Measurements from ENCODE around the gene ZFAND3. TPM values are rescaled to one million over a fixed set of nuclear protein-coding genes. Genes with fewer than 3 reads are reported as not detected.

Gene ZFAND3
- total and polyA plus RNA-seq, 2 experiments from 2014 or later: 36.5 to 50.0 TPM

GRCh38 chr6:38179794-38180430 lies 360.4 kb downstream of the ZFAND3 start:
- DNase-seq (ENCODE audit: low spot score): no peak
- H3K4me3 ChIP-seq: no peak overlapping the region
- 94% methylated on average over 12 of the region's 12 CpGs for WGBS (ENCODE audit: low lambda C conversion rate, missing lambda C conversion rate)

GRCh38 chr6:38180586-38180985 lies 361.1 kb downstream of the ZFAND3 start:
- Histone ChIP-seq H3K27ac (no peak overlapping the region), H3K4me3 (no peak overlapping the region), H3K4me2 (no peak overlapping the region), H3K9me2 (replicated peaks; ENCODE audit: insufficient read depth) (no peaks in the 10 kb centered on the region), H2AFZ (no peak overlapping the region), H3K9me3 (ENCODE audit: low read depth) (no peaks in the 10 kb centered on the region), H3K36me3 (replicated peaks; ENCODE audit: insufficient read depth, low read depth) (no peaks in the 10 kb centered on the region), H3K79me2 (no peaks in the 10 kb centered on the region), H3K27me3 (no peaks in the 10 kb centered on the region), H3K4me1 (ENCODE audit: insufficient read depth) (peaks cover 11% of the 10 kb centered on the region), H4K20me1 (ENCODE audit: insufficient read depth, poor library complexity, severe bottlenecking) (no peaks in the 10 kb centered on the region)
- TF ChIP-seq CTCF (IDR thresholded peaks at IDR 0.05; ENCODE audit: poor library complexity) (no peak), EZH2 (IDR thresholded peaks at IDR 0.05; ENCODE audit: borderline replicate concordance) (no peak)
- DNase-seq (ENCODE audit: low spot score): no peak
- WGBS (ENCODE audit: low lambda C conversion rate, missing lambda C conversion rate): 91% methylated on average over 11 of the region's 12 CpGs

More at GRCh38 chr6:38179794-38180430, 360.4 kb downstream of the ZFAND3 start:
- Histone ChIP-seq H3K27ac (no peak overlapping the region), H3K9me2 (replicated peaks; ENCODE audit: insufficient read depth) (no peaks in the 10 kb centered on the region), H3K36me3 (replicated peaks; ENCODE audit: insufficient read depth, low read depth) (no peaks in the 10 kb centered on the region), H3K4me2 (no peak overlapping the region), H4K20me1 (ENCODE audit: insufficient read depth, poor library complexity, severe bottlenecking) (no peaks in the 10 kb centered on the region), H3K79me2 (no peaks in the 10 kb centered on the region), H3K4me1 (ENCODE audit: insufficient read depth) (peaks cover 11% of the 10 kb centered on the region), H3K9me3 (ENCODE audit: low read depth) (no peaks in the 10 kb centered on the region), H3K27me3 (no peaks in the 10 kb centered on the region), H2AFZ (no peak overlapping the region)
- no peak for TF ChIP-seq EZH2 (IDR thresholded peaks at IDR 0.05; ENCODE audit: borderline replicate concordance)
- no peak for TF ChIP-seq CTCF (IDR thresholded peaks at IDR 0.05; ENCODE audit: poor library complexity)
- no peak for TF ChIP-seq EZH2phosphoT487 (IDR thresholded peaks at IDR 0.05; ENCODE audit: low read depth, severe bottlenecking, unreplicated experiment)

GRCh38 chr6:38182426-38182825 lies 362.9 kb downstream of the ZFAND3 start:
- H3K9me3 ChIP-seq (ENCODE audit: low read depth): no peaks in the 10 kb centered on the region
- 89% methylated on average over 6 of the region's 6 CpGs for WGBS (ENCODE audit: low lambda C conversion rate, missing lambda C conversion rate)
- no peaks in the 10 kb centered on the region for H3K9me2 ChIP-seq (replicated peaks; ENCODE audit: insufficient read depth)
- TF ChIP-seq CTCF (IDR thresholded peaks at IDR 0.05; ENCODE audit: poor library complexity) (no peak), EZH2 (IDR thresholded peaks at IDR 0.05; ENCODE audit: borderline replicate concordance) (no peak), EZH2phosphoT487 (IDR thresholded peaks at IDR 0.05; ENCODE audit: low read depth, severe bottlenecking, unreplicated experiment) (no peak)
- no peak overlapping the region for H3K4me3 ChIP-seq
- H4K20me1 ChIP-seq (ENCODE audit: insufficient read depth, poor library complexity, severe bottlenecking): no peaks in the 10 kb centered on the region
- H3K4me2 ChIP-seq: no peak overlapping the region
- H3K36me3 ChIP-seq (replicated peaks; ENCODE audit: insufficient read depth, low read depth): no peaks in the 10 kb centered on the region
- no peak overlapping the region for H3K27ac ChIP-seq
- no peak overlapping the region for H2AFZ ChIP-seq
- no peaks in the 10 kb centered on the region for H3K79me2 ChIP-seq
- no peaks in the 10 kb centered on the region for H3K4me1 ChIP-seq (ENCODE audit: insufficient read depth)
- DNase-seq (ENCODE audit: low spot score): no peak
- H3K27me3 ChIP-seq: no peaks in the 10 kb centered on the region

Measured in hepatocyte (in vitro differentiated cells).